ENCODE measurements around the gene ASCC3.

Gene ASCC3

GRCh38 chr6:100490065-100490464 lies 391.1 kb downstream of the ASCC3 start:
- no peak for DNase-seq (ENCODE audit: low read depth)
- H3K4me3 ChIP-seq (ENCODE audit: low read length), result no peak overlapping the region
- TF ChIP-seq, protein P1, sequence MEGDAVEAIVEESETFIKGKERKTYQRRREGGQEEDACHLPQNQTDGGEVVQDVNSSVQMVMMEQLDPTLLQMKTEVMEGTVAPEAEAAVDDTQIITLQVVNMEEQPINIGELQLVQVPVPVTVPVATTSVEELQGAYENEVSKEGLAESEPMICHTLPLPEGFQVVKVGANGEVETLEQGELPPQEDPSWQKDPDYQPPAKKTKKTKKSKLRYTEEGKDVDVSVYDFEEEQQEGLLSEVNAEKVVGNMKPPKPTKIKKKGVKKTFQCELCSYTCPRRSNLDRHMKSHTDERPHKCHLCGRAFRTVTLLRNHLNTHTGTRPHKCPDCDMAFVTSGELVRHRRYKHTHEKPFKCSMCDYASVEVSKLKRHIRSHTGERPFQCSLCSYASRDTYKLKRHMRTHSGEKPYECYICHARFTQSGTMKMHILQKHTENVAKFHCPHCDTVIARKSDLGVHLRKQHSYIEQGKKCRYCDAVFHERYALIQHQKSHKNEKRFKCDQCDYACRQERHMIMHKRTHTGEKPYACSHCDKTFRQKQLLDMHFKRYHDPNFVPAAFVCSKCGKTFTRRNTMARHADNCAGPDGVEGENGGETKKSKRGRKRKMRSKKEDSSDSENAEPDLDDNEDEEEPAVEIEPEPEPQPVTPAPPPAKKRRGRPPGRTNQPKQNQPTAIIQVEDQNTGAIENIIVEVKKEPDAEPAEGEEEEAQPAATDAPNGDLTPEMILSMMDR (conservative IDR thresholded peaks at IDR 0.05; ENCODE audit: low read depth, low read length), result no peak

DNA sequence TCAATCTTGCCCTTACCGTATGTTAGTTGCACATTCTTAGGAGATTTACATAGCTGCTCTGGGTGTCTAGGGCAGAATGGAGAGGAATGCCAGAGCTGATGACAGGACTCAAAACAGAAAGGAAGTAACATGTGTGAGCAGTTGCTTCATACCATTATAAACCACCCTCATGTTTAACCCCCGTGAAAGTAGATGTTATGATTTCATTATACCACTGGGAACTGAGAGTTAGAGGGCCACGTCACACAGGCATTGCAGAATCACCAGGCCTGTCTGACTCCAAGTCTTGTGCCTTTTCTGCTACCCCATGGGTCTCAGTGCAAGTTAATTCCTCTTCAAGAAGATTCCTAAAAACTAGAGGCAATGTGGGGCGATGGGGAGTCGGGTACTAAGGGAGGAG lies 392.9 kb downstream of the ASCC3 start:
- TF ChIP-seq, protein P1 (conservative IDR thresholded peaks at IDR 0.05; ENCODE audit: low read depth, low read length), result no peak
- DNase-seq (ENCODE audit: low read depth), result no peak
- H3K4me3 ChIP-seq (ENCODE audit: low read length), result no peak overlapping the region

GRCh38 chr6:100487638-100488037 lies 393.5 kb downstream of the ASCC3 start:
- TF ChIP-seq, protein P1 (conservative IDR thresholded peaks at IDR 0.05; ENCODE audit: low read depth, low read length), result no peak
- DNase-seq (ENCODE audit: low read depth), result no peak
- H3K4me3 ChIP-seq (ENCODE audit: low read length), result no peak overlapping the region

DNA sequence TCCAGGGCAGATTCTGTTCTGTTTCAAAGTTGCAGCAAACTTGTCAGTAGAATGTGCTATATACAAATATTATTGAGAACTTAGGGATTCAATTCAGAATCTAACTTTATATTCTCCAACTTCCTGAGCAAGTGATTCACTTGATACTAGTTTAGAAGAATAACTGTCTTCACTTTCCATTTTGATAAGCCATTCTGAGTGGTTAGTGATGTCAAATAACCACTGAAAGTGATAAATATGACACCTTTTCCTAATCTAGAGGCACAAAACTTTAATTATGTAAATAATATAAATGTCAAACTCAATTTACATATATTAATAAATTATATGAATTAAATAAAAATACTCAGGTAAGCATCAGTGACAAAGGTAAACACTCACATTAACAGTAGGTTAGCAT lies 395.9 kb downstream of the ASCC3 start:
- TF ChIP-seq, protein P1 (conservative IDR thresholded peaks at IDR 0.05; ENCODE audit: low read depth, low read length), result no peak
- H3K4me3 ChIP-seq (ENCODE audit: low read length), result no peak overlapping the region
- DNase-seq (ENCODE audit: low read depth), result no peak

DNA sequence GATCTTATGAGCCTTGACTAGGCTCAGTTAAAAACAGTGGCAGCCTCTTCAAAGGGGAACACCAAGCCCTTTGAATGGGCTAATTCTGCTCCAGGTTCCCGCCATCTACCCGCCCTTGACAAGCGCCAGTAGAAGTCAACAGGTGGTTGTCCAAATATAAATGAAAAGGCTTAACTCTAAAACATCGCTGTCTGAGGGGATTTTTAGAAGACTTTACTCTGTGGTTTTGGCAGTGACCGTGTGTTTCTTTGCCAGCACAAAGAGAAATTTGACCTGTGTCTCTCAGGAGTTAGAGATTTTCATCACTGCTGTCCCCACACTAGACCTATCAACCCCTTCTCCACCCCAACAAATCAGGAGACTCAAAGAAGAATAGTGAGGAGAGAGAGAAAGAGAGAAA lies 396.7 kb downstream of the ASCC3 start:
- no peak overlapping the region for H3K4me3 ChIP-seq (ENCODE audit: low read length)
- DNase-seq (ENCODE audit: low read depth), result no peak
- TF ChIP-seq, protein P1 (conservative IDR thresholded peaks at IDR 0.05; ENCODE audit: low read depth, low read length), result no peak

DNA sequence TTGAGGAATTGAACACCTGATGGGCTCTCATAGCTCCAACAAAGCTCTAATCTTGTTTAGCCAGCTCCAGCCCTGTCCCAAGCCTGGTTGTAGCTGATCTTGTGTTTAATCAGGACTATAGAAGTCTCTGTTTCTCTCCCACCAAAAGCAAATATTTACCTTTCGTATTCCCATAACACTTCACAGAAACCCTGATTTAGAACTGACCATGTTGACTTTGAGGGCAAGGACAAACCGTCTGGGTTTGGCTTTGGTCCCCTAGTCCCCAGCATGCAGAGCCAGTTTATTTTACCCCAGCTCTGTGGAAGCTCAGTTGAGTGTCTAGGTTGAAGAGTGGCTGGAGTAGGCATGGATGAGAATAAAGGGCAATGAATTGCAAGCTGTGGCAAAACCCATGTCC lies 398.4 kb downstream of the ASCC3 start:
- TF ChIP-seq, protein P1 (conservative IDR thresholded peaks at IDR 0.05; ENCODE audit: low read depth, low read length), result no peak
- H3K4me3 ChIP-seq (ENCODE audit: low read length), result no peak overlapping the region
- no peak for DNase-seq (ENCODE audit: low read depth)

DNA sequence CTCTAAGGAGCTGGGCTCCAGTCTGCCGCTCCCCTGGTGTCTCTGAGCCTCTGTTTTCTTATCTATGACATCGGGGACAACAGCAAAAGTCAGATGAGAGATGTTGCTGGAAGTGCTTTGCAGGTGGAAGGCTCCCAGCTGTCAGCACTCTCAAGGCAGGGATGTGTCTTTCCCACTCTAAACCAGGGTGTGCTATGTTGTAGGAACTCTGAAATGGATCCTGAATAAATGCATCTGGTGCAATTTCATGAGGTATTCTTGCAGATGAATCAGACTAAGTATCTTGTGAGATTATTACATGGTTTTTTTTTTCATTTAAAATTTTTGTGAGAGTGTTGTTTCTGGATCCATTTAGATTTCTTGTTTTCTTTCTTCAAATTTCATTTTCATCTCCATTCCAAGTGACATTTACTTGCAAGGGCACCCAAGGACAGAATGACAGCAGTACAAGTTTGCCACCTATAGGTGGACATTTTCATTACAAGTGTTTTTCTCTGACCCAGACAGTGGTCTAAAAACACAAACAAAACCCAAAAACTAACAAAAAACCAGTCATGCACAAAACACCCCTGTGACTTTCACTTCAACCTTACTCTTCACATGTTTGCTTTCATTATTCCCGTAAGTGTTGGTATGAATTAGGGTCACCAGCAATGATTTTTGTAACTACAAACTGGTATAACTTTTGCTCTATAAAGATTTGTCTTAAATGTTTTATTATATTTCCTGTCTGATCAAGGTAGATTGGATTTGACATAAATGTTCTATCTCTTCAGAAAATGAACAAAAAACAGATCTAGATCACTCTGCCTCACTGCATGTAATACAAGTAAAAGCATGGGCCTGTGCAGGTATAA lies 401.7 kb downstream of the ASCC3 start:
- no peak overlapping the region for H3K4me3 ChIP-seq (ENCODE audit: low read length)
- TF ChIP-seq, protein P1 (conservative IDR thresholded peaks at IDR 0.05; ENCODE audit: low read depth, low read length), result peak; percentile 74
- DNase-seq (ENCODE audit: low read depth), result no peak
